GM19468 (cell line): ENCODE results near the gene KIAA0930.
"Not testable (repeated sequence)": the region's sequence is repeated elsewhere in the genome, so short reads cannot be mapped to it uniquely, and the experiment has no call there.

Experiments
- ATAC-seq: cut with Tn5 transposase; IDR thresholded peaks from one replicate; pipeline ENCODE4 v1.9.1; 2021; ENCODE audit warnings: mild to moderate bottlenecking, moderate library complexity, moderate number of reproducible peaks; ENCODE audit not compliant: unreplicated experiment; ENCODE audit errors: extremely low read depth

KIAA0930 gene

GRCh38 chr22:45204819-45205218, 35.9 kb downstream of the KIAA0930 start:
- no peak for ATAC-seq

- ATAC-seq = no peak
These were observed 36.5 kb downstream of the KIAA0930 start for GRCh38 chr22:45204241-45204640.

GRCh38 chr22:45203150-45203951, 37.3 kb downstream of the KIAA0930 start:
- ATAC-seq = no peak

- ATAC-seq = no peak
These were observed 38.2 kb downstream of the KIAA0930 start for GRCh38 chr22:45202333-45203149.

GRCh38 chr22:45201678-45202332, 38.9 kb downstream of the KIAA0930 start:
- ATAC-seq = no peak

GRCh38 chr22:45200860-45201511, 39.7 kb downstream of the KIAA0930 start:
- no peak for ATAC-seq

- no peak for ATAC-seq
These were observed 40.5 kb downstream of the KIAA0930 start for GRCh38 chr22:45200230-45200629.

- ATAC-seq = no peak
These were observed 41.0 kb downstream of the KIAA0930 start for GRCh38 chr22:45199723-45200122.

GRCh38 chr22:45198463-45198795, 42.3 kb downstream of the KIAA0930 start:
- ATAC-seq = no peak

- ATAC-seq = no peak
These were observed 42.9 kb downstream of the KIAA0930 start for GRCh38 chr22:45197606-45198462.

GRCh38 chr22:45196926-45197605, 43.6 kb downstream of the KIAA0930 start:
- no peak for ATAC-seq

- ATAC-seq = no peak
These were observed 44.4 kb downstream of the KIAA0930 start for GRCh38 chr22:45196308-45196707.

- ATAC-seq = no peak
These were observed 45.1 kb downstream of the KIAA0930 start for GRCh38 chr22:45195616-45196015.

- ATAC-seq = no peak
These were observed 46.0 kb downstream of the KIAA0930 start for GRCh38 chr22:45194686-45195085.

- ATAC-seq = no peak
These were observed 48.0 kb downstream of the KIAA0930 start for GRCh38 chr22:45192701-45193187.

GRCh38 chr22:45191746-45192145, 48.9 kb downstream of the KIAA0930 start:
- ATAC-seq = not testable (repeated sequence)

- no peak for ATAC-seq
These were observed 50.4 kb downstream of the KIAA0930 start for GRCh38 chr22:45190202-45190872.

- no peak for ATAC-seq
These were observed 51.9 kb downstream of the KIAA0930 start for GRCh38 chr22:45188779-45189178.
